Tibial nerve (tissue), 3 donors: ENCODE results near the gene SMIM14.

Experiments used
- CTCF ChIP-seq, 5 experiments: fragments of 200-600 bp in 3 of 5; fragments of 450-650 bp in 2 of 5; sonication (generic) in 3 of 5; IDR thresholded peaks; one replicate each; pipeline ENCODE4 v1.5.1; 2016 to 2019; ENCODE audit warnings: antibody characterized with exemption in 5 of 5, mild to moderate bottlenecking in 3 of 5, moderate library complexity in 2 of 5
- POLR2A ChIP-seq, 2 donors: fragments of 450-650 bp; IDR thresholded peaks; one replicate each; pipeline ENCODE4 v1.6.1; 2017; ENCODE audit warnings: antibody characterized with exemption in 2 of 2, mild to moderate bottlenecking in 2 of 2, moderate library complexity in 2 of 2

- TF ChIP-seq CTCF (IDR thresholded peaks at IDR 0.05) (no peak), POLR2A (IDR thresholded peaks at IDR 0.05) (no peak)
Observed at GRCh38 chr4:39548425-39549067, 90.1 kb downstream of the SMIM14 start.
